GM19467 (cell line): ENCODE data around the gene IRS1.

Experiments
- ATAC-seq: cut with Tn5 transposase; IDR thresholded peaks from one replicate; pipeline ENCODE4 v1.9.1; 2021; ENCODE audit warnings: mild to moderate bottlenecking, moderate library complexity; ENCODE audit not compliant: unreplicated experiment

Gene IRS1

DNA sequence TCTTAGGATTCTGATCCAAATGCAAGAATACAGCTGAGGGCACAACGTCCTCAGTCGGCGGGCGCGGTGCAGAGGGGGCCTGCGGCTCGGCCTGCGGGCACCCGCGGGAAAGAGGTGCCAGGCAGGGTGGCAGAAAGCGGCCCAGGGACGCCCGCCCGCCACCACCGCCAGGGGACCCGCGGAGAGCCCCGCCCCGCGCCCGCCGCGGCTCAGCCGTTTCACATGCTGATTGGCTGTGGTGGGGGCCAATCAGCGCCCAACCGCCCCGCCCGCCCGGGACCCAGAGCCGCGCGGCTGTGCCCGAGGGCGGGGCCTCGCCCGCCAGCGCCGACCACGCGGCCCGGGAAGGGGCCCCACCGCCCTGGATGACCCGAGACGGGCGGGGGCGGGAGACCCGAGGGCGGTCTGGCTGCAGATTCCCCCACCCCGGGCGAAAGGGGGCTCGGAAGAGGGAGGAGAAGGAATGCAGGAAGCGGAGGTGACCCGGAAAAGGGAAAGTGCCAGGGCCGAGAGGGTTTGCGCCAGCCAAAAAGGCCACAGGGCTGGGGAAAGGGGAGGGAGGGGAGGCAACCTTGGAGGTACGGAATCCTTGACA lies 8.0 kb downstream of the IRS1 start:
- peak; percentile 98 for ATAC-seq

GRCh38 chr2:226791056-226791486 lies 8.5 kb downstream of the IRS1 start:
- peak; percentile 61 for ATAC-seq

- no peak for ATAC-seq
Measured at GRCh38 chr2:226790431-226790830, 9.2 kb downstream of the IRS1 start.

- ATAC-seq: no peak
Measured at GRCh38 chr2:226790011-226790410, 9.6 kb downstream of the IRS1 start.

DNA sequence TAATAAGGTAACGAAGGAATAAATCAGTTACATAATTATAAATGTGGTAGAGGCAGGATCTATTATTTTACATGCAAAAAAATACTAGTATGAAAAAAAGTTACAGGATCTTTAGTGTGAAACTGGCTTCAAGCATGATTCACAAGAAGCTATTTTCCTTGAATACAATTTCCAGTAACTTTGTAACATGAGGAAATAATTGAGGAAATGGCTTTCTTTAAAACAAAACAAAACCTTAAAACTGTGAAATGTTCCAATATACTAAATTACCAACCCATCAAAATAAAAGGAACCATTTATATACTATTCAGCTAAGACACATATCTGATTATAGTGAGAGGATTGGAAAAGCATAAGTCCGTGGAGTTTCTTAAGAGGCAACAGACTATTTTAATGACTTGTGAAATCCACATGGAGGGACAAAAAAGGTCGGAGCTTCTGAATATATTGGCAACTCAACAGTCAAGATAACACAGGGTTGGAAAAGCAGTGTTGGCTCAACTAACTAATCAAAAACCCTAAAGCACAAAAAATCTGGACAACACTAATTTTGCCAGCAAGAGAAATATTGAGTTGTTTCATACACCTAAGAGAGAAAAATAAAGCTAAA lies 10.6 kb downstream of the IRS1 start:
- ATAC-seq: no peak

DNA sequence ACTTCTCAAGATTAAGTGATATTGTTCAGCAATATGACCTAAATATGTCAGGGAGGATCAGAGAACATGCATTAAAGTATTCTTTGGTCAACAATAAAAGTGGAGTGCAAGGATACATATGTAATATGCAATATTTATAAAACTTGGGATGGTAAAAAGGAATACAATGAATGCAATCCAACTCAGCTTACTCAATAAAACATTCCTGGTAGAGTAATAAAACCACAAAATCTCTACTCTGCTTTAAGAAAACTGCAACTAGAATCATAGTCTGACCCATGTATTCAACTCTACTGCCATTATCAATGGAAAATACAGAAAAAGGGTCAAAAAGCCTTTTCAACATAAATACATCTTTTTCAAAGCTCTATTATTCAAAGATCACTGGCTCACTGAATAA lies 11.6 kb downstream of the IRS1 start:
- ATAC-seq: no peak

- no peak for ATAC-seq
Measured at GRCh38 chr2:226783885-226784284, 15.7 kb downstream of the IRS1 start.

DNA sequence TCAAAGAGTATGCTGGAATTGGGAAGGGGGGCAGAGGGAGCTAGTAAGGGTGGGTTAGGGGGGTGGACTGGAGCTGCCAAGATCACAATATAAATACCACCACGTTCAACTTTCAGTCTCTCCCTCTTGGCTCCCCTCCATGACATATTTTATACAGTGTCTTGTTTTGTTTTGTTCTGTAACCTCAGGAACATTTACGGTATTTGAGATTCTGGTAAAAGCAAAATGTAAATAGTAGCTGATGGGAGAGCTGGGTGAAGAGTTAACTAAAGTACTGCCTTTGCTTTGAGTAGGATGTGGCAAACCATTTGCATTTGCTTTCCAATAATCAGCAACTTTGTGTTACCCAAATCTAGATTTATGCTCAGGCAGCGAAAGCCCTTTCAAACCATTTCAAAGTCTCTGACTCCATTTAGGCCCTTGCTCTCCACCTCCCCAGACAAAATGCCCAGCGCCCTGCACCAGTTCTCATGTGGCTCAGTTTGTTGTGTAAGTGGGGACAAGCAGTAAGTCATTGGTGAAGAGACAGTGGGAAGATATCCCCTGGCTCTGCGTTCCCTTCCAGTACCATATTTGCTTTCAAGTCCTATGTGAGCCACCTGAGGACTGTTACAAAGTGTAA lies 17.4 kb downstream of the IRS1 start:
- no peak for ATAC-seq

GRCh38 chr2:226780431-226780830 lies 19.2 kb downstream of the IRS1 start:
- no peak for ATAC-seq

DNA sequence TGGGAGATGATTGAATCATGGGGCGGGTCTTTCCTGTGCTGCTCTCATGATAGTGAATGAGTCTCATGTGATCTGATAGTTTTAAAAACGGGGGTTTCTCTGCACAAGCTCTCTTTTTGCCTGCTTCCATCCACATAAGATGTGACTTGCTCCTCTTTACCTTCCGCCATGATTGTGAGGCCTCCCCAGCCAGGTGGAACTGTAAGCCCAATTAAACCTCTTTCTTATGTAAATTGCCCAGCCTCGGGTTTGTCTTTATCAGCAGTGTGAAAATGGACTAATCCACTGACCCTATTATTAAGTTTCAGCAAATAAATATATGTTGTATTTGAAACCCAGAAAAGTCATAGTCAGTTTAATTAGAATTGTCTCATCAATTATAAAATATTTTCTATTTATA lies 22.0 kb downstream of the IRS1 start:
- ATAC-seq: no peak

- no peak for ATAC-seq
Measured at GRCh38 chr2:226776104-226776503, 23.5 kb downstream of the IRS1 start.

DNA sequence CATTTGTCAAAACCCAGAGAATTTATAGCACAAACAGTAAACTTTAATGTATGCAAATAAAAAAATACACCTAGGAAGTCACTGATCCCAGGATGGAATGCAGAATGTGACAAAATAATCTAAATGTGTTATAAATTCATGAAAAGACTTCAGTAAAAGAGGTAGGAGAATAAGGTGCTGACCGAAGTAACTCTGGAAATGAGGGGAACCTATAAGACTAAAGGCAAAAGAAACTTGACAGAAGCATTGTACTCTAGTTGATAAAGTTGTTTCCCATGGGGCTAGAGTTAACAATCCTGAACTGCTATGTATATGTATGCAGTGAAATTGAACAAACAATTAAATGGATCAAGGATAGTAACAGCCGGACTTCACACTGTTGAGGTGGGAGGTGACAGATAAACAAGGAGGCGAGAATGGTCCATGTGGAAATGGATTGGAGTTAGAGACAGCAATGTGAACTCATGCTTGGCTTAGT lies 24.5 kb downstream of the IRS1 start:
- no peak for ATAC-seq

- ATAC-seq: peak; percentile 35
Measured at GRCh38 chr2:226773291-226773690, 26.3 kb downstream of the IRS1 start.

DNA sequence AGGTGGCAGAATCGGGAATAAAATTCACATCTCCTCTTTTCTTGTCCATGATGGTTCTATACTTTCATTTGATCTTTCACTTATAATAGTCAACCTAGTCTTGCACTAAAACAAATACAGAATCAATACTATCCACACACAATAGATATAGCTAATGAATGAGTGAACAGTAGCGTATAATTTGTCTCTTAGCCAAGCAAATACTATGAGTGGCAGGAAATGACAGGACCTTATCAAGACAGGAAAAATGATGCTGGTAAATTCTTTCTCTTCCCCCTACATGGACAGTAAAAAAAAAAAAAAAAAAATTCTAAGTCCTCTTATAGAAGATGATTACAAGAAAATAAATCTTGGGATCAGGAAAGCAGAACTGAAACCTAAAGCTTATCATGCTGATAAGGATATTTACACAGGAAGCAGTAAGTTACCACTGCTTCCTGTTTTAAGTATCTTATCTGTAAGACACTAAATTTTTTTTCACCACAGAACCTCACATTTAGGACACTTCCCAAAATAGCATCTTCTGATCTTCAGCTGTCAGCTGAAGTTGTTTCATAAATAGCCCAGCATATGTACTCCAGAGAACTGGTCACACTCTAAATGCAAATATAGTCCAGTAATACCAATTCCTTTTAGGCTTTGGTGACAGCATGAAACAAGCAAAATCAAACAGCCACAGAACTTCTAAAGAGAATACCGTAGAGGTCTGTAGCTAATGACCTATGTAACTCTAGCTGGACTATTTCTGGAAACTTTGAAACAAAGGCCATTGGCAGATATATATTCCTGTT lies 27.0 kb downstream of the IRS1 start:
- peak; percentile 98 for ATAC-seq

- ATAC-seq: no peak
Measured at GRCh38 chr2:226771067-226771466, 28.6 kb downstream of the IRS1 start.

DNA sequence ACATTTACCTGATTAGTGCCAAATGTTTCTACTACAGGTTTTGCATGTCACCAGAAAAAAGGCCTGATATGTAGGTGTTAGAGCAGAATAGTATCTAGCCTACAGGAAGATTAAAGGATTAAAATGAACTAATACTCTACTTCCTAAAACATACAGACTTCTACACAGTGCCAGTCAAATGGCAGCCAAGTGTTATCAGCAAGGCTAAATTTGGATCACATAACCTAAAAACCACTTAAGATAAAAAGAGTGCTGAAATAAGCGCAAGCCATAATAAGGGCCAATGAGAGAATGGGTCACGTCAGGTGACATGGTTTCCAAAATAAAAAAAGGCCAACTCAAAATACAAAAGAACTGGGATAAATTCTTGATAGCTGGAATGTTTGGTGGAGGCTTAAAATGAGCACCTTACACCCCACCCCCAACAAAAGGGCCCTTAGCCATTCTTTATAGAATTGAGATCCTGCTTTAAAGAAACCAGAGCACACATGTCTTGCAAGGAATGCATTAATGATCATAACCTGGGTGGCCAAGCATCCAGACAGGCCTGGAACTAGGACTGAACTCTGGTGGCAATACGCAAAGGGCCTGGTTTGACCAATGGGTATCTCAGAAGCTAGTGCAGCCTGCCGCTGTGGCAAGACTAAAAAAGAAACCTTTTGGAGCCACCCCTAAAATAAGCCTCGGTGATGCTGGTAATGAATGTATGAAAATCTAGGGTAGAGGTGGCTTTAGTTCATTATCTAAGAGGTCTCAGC lies 32.4 kb downstream of the IRS1 start:
- ATAC-seq: no peak

- ATAC-seq: no peak
Measured at GRCh38 chr2:226766352-226767055, 33.1 kb downstream of the IRS1 start.

GRCh38 chr2:226763320-226763719 lies 36.3 kb downstream of the IRS1 start:
- ATAC-seq: no peak

DNA sequence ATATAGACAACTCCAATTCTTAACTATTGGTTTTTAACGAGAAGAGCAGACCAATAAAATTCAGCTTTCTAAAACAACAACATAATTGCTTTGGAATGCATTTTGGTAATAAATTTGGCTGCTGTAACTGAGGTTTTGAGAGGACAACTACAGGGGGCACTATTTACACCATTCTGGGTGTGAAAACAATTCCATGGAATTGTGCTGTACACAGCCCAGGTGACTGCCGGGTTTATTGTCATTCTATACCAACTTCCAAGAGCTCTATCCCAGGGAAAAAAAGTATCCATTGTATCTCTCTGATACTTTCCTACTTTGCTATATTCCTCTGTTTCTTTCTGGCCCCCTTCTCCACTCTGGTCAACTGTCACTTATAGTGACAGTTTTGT lies 38.4 kb downstream of the IRS1 start:
- no peak for ATAC-seq
